ENCODE results near the gene FBXW8.

GRCh38 chr12:116924558-116925453 lies 14.1 kb downstream of the FBXW8 start:
- TF ChIP-seq CTCF (conservative IDR thresholded peaks at IDR 0.05): no peak
- no peak for TF ChIP-seq EZH2 (IDR thresholded peaks at IDR 0.05; ENCODE audit: low read depth)

Data from PC-9 (cell line).